Naive B cell (primary cell): ENCODE data around the gene LRP1. TPM values are rescaled to one million over a fixed set of nuclear protein-coding genes. Genes with fewer than 3 reads are reported as not detected.
A peak's percentile ranks its signal among the peaks of the same experiment; 100 is the strongest.
"Not testable (repeated sequence)": the region's sequence is repeated elsewhere in the genome, so short reads cannot be mapped to it uniquely, and the experiment has no call there.

ENCODE experiments used
- ATAC-seq, 2 donors: fragments of 150-1000 bp; cut with Tn5 transposase; 2 replicates each; pipeline ENCODE4 v1.10.0; 2021; ENCODE audit warnings: low read depth in 2 of 2, mild to moderate bottlenecking in 2 of 2, moderate library complexity in 2 of 2
- DNase-seq: peaks from one replicate; pipeline ENCODE4 v3.0.0; 2022
- H3K27ac Mint-ChIP-seq, 6 donors: one replicate each; pipeline ENCODE4 v1.8.0; 2020 to 2022; ENCODE audit warnings: mild to moderate bottlenecking in 6 of 6, mixed read lengths in 6 of 6, moderate library complexity in 5 of 6, inconsistent platforms in 2 of 6
- H3K27me3 Mint-ChIP-seq, 3 donors: one replicate each; pipeline ENCODE4 v1.8.0; 2021 to 2022; ENCODE audit warnings: mixed read lengths in 3 of 3, mild to moderate bottlenecking in 1 of 3
- H3K36me3 Mint-ChIP-seq, 2 donors: one replicate each; pipeline ENCODE4 v1.8.0; 2020 to 2022; ENCODE audit warnings: mixed read lengths in 2 of 2, inconsistent platforms in 1 of 2, mild to moderate bottlenecking in 1 of 2
- H3K4me1 Mint-ChIP-seq, 3 donors: one replicate each; pipeline ENCODE4 v1.8.0; 2020 to 2022; ENCODE audit warnings: mixed read lengths in 3 of 3, inconsistent platforms in 1 of 3, mild to moderate bottlenecking in 1 of 3, moderate library complexity in 1 of 3
- H3K4me3 Mint-ChIP-seq, 8 donors: one replicate each; pipeline ENCODE4 v1.8.0; 2020 to 2022; ENCODE audit warnings: mild to moderate bottlenecking in 8 of 8, mixed read lengths in 8 of 8, moderate library complexity in 8 of 8, inconsistent platforms in 2 of 8
- H3K9me3 Mint-ChIP-seq, 7 donors: one replicate each; pipeline ENCODE4 v1.8.0; 2020 to 2022; ENCODE audit warnings: mixed read lengths in 7 of 7, mild to moderate bottlenecking in 5 of 7, inconsistent platforms in 2 of 7, moderate library complexity in 1 of 7
- polyA plus RNA-seq, 6 donors: library from polyadenylated mRNA; unstranded; fragments of 300-500 nt; fragmentation: Illumina TruSeq; gene quantifications; one replicate each; pipeline ENCODE4 v1.2.3, GENCODE V29; 2021; ENCODE audit warnings: low read depth in 6 of 6

Gene LRP1
- polyA plus RNA-seq, 6 donors from 2014 or later: 0.04 to 0.55 (median 0.09) TPM; not detected in 3

DNA sequence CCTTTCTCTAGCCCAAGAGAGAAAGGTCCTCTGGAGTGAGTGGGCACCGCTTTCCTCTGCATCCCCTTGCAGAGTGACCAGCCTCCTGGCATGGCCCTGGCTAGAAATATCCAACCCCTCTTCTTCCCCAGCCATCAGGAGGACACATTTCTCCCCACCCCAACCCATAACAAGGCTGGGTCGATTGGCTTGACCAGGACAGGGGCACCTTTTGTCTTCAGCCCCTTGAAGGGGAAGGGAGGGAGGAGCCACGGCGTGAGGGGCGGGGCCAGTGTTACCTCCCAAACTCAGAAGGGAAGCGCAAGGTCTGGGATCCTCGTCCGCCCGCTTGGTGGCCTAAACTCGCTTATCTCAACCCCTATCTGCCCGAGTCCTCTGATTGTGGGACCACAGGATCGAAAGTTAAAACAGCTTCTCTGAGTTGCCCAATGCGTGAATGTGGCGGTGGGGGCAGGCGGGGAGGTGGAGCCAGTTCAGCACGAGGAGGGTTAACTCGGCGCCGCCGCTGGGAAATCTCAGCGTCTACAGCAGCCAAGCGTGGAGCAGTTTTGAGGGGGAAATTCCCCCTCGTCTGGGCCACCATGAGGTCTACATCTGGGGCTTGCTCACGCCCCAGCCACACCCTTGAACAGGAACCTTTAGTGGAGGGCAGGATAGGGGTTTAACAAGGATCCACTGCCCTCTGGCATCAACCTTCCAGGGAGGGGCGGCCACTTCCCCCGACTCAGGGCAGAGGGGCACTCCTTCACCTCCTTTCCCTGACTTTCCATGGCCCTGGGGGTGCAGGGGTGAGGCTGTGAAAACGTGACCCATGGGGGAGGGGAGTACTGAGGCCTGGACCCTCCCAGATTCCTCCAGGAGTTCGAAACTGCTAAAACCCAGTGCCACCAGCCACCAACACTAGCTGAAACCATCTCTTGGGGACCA, 17.9 kb upstream of the LRP1 start:
- peak; percentile 67 to 72 for ATAC-seq
- peak overlapping the region; percentile 98 to 100 (median 100) for H3K27ac Mint-ChIP-seq

DNA sequence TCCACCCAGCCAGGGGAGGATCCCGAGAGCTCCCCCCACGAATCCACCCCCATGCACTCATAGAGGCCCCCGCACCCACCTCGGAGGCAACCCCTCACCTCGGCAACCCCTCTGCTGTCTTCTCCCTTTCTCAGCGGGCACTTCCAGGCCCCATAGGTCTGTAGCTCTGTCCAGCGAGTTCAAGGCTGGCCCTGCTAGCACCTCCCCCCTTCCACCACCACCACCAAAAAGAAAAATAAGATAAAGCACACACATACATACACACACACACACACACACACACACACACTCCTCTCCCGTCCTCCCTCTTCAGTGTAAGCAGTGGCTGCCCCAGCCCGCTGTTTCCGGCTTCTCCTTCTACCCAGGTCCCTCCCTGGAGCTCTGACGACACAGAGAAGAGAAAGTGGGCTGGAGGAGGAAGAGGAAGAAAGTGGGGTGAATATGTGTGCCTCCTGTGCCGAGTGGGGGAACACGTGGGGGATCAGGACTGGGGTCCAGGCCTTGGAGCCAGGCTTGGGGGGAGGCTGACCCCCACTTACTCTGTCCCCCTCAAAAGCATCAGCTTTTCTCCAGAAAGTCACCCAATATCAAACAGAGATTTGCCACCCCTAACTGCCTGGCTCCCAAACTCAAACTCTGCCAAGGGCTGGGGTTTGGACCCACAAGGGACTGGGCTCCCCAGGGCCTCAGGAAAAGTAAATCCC, 17.1 kb upstream of the LRP1 start, which contains the start of gene STAT6:
Gene STAT6, minus strand, starts transcription at position 332 of the 704 bp plus-strand sequence. CDS start 3,084 bp downstream, outside the sequence.
- ATAC-seq (peak; percentile 67), DNase-seq (peak; percentile 86)
- Mint-ChIP-seq H3K4me3 (peak within 1 kb of the TSS; percentile 93 to 100 (median 97)), H3K36me3 (peaks cover 0 to 28% of the 10 kb centered on the region in 2 donors), H3K4me1 (peaks cover 51 to 61% (median 60%) of the 10 kb centered on the region in 3 donors), H3K9me3 (no peaks in the 10 kb centered on the region), H3K27ac (peak within 1 kb of the TSS; percentile 98 to 100 (median 100)), H3K27me3 (no peaks in the 10 kb centered on the region)

More for the DNA sequence above, 17.9 kb upstream of the LRP1 start:
- Mint-ChIP-seq H3K9me3 (no peaks in the 10 kb centered on the region), H3K36me3 (peaks cover 0 to 31% of the 10 kb centered on the region in 2 donors), H3K4me1 (peaks cover 55 to 61% (median 60%) of the 10 kb centered on the region in 3 donors), H3K4me3 (peak overlapping the region; percentile 93 to 100 (median 97)), H3K27me3 (no peaks in the 10 kb centered on the region)
- peak; percentile 83 for DNase-seq

DNA sequence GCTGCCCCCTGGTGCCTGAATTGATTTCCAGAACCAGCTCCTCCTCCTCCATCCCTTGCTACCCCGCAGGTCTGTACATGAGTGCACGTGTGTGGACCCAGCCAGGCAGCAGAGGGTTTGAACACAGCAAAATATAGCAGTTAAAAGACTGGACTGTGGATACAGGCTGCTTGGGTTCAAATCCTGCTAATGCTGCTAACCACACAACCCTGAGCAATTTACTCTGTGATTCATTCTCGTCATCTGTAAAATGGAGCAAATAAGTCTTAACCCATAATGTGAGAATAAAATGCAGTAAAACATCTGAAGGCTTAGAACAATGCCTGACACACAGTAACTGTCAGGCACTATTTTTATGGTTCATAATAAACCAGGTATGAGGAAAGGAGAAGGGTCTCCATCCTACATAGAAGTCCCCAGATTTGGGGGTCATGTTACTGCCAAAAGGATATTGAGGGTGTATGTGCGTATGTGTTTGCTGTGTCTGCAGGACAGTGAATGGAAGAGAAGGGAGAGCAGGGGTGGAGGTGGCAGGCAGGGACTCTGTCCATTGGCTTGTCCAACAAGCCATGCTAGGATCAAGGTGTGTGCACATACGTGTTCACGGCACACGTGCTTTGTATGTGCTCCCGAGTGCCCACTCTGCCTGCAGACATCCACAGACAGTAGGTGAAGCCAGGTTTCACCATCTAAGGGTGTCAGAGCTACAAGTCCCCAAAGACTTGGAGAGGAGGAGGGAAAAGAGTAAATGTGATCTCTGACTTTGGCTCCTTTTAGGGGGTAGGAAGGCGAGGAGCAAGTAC, 15.6 kb upstream of the LRP1 start:
- ATAC-seq (no peak), DNase-seq (no peak)
- peaks cover 0 to 6% (median 0%) of the 10 kb centered on the region in 3 donors for H3K27me3 Mint-ChIP-seq
- peak overlapping the region; percentile 98 to 100 (median 100) for H3K27ac Mint-ChIP-seq
- H3K36me3 Mint-ChIP-seq: peaks cover 0 to 13% of the 10 kb centered on the region in 2 donors
- H3K9me3 Mint-ChIP-seq: no peaks in the 10 kb centered on the region
- peaks cover 38 to 46% (median 45%) of the 10 kb centered on the region in 3 donors for H3K4me1 Mint-ChIP-seq
- peak overlapping the region; percentile 93 to 100 (median 97) for H3K4me3 Mint-ChIP-seq

DNA sequence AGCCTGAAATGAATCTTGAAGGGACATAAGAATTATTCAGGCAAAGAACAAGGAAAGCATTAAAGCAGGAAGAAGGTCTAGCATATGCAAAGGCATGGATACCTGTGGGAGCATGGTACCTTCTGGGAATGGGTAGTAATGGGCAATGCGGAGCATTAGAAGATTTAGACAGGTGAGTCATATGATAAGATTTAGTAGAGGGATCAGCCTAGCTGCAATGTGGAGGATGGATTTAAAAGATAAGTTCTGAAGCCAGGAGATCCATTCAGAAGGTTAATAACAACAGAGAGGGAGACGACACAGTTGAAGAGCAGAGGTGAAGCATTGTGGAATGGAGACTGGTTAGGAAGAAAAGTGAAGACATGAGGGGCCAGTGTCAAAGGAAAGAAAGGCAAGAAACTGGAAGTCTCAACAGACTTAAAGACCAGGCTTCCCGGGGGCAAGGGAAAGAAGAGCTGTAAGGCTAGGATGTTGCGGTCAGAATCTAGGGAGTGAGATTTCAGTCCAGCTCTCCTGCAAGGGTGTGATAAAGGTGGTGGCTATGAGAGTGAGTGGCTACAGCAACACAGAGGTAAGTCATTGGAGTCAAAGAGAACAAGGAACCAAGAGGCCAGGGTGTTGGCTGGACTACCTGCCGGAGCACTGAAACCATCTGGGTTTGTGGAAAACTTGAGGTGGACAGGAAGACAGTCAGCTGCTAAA, 11.6 kb upstream of the LRP1 start:
- ATAC-seq (no peak), DNase-seq (no peak)
- H3K27me3 Mint-ChIP-seq: peaks cover 0 to 6% (median 0%) of the 10 kb centered on the region in 3 donors
- peak overlapping the region in 1 of 8 donors; percentile 22 for H3K4me3 Mint-ChIP-seq
- no peaks in the 10 kb centered on the region for H3K36me3 Mint-ChIP-seq
- peaks cover 23 to 28% (median 27%) of the 10 kb centered on the region in 3 donors for H3K4me1 Mint-ChIP-seq
- no peak overlapping the region for H3K27ac Mint-ChIP-seq
- no peaks in the 10 kb centered on the region for H3K9me3 Mint-ChIP-seq

DNA sequence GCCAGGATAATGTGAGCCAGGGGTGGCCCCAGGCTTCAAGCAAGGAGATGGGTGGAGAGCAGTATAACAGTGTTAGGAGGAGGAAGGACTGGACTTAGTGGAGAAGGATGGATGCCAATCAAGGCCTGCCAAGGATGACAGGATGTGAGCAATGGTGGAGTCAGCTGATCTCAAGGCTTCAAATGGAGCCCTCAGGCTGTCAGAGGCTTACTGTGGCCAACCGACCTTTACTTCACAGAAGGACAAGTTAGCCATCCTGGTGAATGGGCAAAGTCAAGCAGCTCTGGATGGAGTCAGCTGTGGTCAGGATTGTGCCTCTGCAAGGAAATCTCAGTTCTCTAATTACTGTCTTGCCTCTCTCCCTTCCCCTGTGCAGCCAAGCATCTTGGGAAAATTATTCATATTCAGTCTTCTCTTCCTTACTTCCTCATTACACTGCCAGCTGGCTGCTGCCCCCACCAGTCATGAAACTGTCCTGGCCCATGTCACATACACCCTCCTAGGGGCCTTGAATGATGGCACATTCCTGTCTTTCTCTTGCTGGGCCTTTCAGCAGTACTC, 9.5 kb upstream of the LRP1 start:
- DNase-seq (peak; percentile 31), ATAC-seq (peak; percentile 84 to 88)
- H3K27me3 Mint-ChIP-seq: peaks cover 0 to 7% (median 0%) of the 10 kb centered on the region in 3 donors
- peak overlapping the region in 2 of 8 donors; percentile 10 to 56 for H3K4me3 Mint-ChIP-seq
- H3K9me3 Mint-ChIP-seq: peaks cover 0 to 2% (median 0%) of the 10 kb centered on the region in 7 donors
- H3K27ac Mint-ChIP-seq: peak overlapping the region in 1 of 6 donors; percentile 84
- H3K36me3 Mint-ChIP-seq: peaks cover 0 to under 1% of the 10 kb centered on the region in 2 donors
- peaks cover 11 to 14% (median 13%) of the 10 kb centered on the region in 3 donors for H3K4me1 Mint-ChIP-seq

DNA sequence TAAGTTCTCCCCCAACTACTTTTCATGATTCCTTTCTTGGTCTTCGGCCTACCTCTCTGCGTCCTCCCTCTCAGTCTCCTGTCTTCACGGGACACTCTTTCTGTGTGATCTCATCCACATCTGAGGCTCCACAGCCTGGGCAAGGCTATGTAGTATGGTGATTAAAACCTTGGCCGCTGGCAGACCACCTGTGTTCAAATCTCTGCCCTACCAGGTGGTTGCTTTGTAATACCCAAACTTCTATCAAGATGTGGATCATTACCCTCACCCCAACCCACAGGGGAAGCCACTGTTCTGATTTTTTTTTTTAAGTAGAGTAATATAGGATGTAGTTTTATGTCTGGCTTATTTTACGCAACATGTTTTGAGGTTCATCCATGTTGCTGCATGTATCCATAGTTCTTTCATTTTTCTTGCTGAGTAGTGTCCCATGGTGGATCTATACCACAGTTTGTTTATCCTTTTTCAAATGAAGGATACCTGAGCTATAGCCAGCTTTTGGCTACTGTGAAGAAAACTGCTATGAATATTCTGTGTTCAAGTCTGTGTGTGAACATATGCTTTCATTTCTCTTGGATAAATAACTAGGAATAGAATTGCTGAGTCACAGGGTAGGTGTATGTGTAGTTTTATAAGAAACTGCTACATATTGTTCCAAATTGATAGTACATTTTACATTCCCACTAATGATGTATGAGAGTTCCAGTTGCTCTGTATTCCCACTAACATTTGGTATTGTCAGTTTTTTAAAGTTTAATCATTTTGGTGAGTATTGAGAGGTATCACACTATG, 8.8 kb upstream of the LRP1 start:
- peaks cover 0 to 14% (median 5%) of the 10 kb centered on the region in 3 donors for H3K27me3 Mint-ChIP-seq
- ATAC-seq: no peak
- no peak for DNase-seq
- H3K4me3 Mint-ChIP-seq: peak overlapping the region in 3 of 8 donors; percentile 47 to 56 (median 54)
- peaks cover 0 to 8% of the 10 kb centered on the region in 2 donors for H3K36me3 Mint-ChIP-seq
- H3K4me1 Mint-ChIP-seq: peaks cover 16 to 19% (median 17%) of the 10 kb centered on the region in 3 donors
- peaks cover 0 to 2% (median 0%) of the 10 kb centered on the region in 7 donors for H3K9me3 Mint-ChIP-seq
- H3K27ac Mint-ChIP-seq: peak overlapping the region in 3 of 6 donors; percentile 51 to 84 (median 75)

DNA sequence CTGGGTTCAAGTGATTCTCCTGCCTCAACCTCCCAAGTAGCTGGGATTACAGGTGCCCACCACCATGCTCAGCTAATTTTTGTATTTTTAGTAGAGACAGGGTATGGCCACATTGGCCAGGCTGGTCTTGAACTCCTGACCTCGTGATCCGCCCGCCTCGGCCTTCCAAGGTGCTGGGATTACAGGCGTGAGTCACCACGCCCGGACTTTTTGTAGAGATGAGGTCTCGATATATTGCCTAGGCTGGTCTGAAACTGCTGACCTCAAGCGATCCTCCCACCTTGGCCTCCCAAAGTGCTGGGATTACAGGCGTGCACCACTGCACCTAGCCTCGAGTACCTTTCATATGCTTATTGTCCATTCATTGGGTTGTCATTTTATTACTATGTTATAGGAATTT, 7.6 kb upstream of the LRP1 start:
- H3K36me3 Mint-ChIP-seq, DNase-seq, ATAC-seq, H3K9me3 Mint-ChIP-seq, H3K27ac Mint-ChIP-seq, H3K4me3 Mint-ChIP-seq: not testable (repeated sequence)
- Mint-ChIP-seq H3K4me1 (peaks cover 16 to 19% (median 17%) of the 10 kb centered on the region in 3 donors), H3K27me3 (peaks cover 0 to 23% (median 5%) of the 10 kb centered on the region in 3 donors)

DNA sequence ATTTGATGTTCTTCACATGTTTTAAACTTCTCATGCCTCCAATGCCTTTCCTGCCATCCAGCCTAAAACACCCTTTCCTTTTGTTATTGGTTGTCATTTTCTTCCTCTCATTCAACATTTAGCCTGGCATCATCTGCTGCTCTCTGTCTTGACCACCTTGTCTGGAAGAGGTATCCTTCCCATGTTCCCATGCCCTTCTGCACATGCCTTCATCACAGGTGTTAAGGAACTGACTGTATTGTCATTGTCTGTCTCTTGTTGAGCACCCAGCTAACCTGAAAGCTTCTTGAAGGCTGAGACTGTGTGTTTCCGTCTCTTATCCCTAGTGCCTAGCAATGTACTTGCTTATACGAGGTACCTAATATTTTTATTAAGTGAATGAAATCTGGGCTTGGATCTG, 4.5 kb upstream of the LRP1 start:
- no peak overlapping the region for H3K27ac Mint-ChIP-seq
- H3K9me3 Mint-ChIP-seq: peaks cover 0 to 2% (median 0%) of the 10 kb centered on the region in 7 donors
- H3K36me3 Mint-ChIP-seq: peaks cover 0 to 9% of the 10 kb centered on the region in 2 donors
- ATAC-seq: no peak
- H3K27me3 Mint-ChIP-seq: peaks cover 0 to 17% (median 5%) of the 10 kb centered on the region in 3 donors
- H3K4me3 Mint-ChIP-seq: no peak overlapping the region
- H3K4me1 Mint-ChIP-seq: peaks cover 19% of the 10 kb centered on the region in 3 donors
- DNase-seq: no peak

DNA sequence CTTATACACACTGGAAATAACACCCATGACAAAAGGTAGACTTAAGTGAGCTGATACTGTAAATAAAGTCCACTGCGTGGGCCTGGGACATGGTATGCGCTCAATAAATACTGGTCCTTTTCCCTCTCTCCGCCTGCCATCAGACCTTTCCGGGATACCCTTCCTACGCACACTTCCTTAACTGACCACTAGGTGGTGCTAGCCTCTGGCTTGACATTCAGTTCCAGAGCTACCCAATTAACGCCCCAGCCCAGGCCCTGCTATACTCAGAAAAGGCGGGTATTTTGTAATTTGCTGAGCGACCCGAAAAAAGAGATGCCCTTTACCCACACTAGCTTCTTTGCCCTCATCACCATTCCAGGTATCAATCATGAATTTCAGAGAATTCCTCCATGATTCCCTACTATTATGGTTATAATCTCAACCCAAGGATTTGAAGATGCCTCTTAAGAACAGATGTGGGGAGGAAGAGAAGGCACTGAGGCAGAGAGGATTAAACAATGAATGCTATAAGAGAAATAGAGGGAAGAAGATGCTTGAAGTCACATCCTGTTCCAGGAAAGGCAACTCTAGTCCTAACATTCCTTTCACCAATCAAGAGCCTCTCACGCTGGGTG, 3.9 kb upstream of the LRP1 start:
- H3K9me3 Mint-ChIP-seq: peaks cover 0 to 2% (median 0%) of the 10 kb centered on the region in 7 donors
- peaks cover 0 to 17% (median 5%) of the 10 kb centered on the region in 3 donors for H3K27me3 Mint-ChIP-seq
- H3K4me3 Mint-ChIP-seq: peak overlapping the region in 1 of 8 donors; percentile 15
- ATAC-seq: peak; percentile 66 to 71
- H3K27ac Mint-ChIP-seq: no peak overlapping the region
- peaks cover 0 to 9% of the 10 kb centered on the region in 2 donors for H3K36me3 Mint-ChIP-seq
- DNase-seq: peak; percentile 72
- H3K4me1 Mint-ChIP-seq: peaks cover 13 to 14% (median 13%) of the 10 kb centered on the region in 3 donors

DNA sequence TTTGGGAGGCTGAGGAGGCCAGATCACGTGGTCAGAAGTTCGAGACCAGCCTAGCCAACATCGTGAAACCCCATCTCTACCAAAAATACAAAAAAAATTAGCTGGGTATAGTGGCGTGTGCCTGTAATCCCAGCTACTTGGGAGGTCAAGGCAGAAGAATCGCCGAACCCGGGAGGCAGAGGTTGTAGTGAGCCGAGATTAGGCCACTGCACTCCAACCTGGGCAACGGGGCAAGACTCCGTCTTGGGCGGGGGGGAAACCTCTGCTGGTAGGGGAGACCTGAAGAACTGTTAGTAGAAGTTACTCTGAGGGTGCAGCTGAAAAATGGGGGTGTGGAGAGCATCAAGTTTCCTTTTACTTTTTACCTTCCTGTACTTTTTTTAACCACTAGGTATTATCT, 2.2 kb upstream of the LRP1 start:
- Mint-ChIP-seq H3K27ac (no peak overlapping the region), H3K27me3 (peaks cover 13 to 28% (median 20%) of the 10 kb centered on the region in 3 donors), H3K4me3 (peak overlapping the region in 2 of 8 donors; percentile 89 to 91), H3K4me1 (peaks cover 12 to 16% (median 14%) of the 10 kb centered on the region in 3 donors), H3K9me3 (peaks cover 0 to 2% (median 0%) of the 10 kb centered on the region in 7 donors), H3K36me3 (peaks cover 0 to 9% of the 10 kb centered on the region in 2 donors)
- no peak for DNase-seq
- no peak for ATAC-seq

DNA sequence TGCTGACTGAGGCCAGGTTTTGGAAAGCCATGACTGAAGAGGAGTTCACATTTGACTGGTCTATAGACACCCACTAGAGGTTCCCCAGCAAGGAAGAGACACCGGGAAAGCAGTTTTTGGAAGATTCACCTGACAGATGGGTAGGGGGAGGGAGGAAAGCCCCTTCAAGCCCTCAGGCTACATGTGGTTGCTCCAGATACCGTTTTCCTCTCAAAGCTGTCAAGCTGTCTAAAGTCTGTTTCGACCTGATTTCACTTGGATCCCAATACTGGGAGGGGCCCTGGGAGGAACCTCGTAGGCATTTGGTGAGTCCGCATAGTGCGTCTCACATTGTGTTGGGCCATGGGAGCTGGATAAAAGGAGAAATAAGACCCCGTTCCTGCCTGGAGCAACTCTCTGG, 1.7 kb upstream of the LRP1 start:
- H3K36me3 Mint-ChIP-seq: peaks cover 0 to 9% of the 10 kb centered on the region in 2 donors
- H3K9me3 Mint-ChIP-seq: peaks cover 0 to 2% (median 0%) of the 10 kb centered on the region in 7 donors
- peak overlapping the region in 1 of 6 donors; percentile 59 for H3K27ac Mint-ChIP-seq
- H3K27me3 Mint-ChIP-seq: peaks cover 15 to 32% (median 25%) of the 10 kb centered on the region in 3 donors
- ATAC-seq: no peak
- peak overlapping the region in 4 of 8 donors; percentile 28 to 91 (median 90) for H3K4me3 Mint-ChIP-seq
- DNase-seq: no peak
- peaks cover 12 to 16% (median 14%) of the 10 kb centered on the region in 3 donors for H3K4me1 Mint-ChIP-seq
